CD4-positive, alpha-beta T cell (primary cell): ENCODE data around the gene ELMO1. TPM values are rescaled to one million over a fixed set of nuclear protein-coding genes. Genes with fewer than 3 reads are reported as not detected.

ENCODE experiments used
- ATAC-seq: fragments of 200-7000 bp; cut with Tn5 transposase; one replicate; pipeline ENCODE4 v1.10.0; 2022; ENCODE audit warnings: mild to moderate bottlenecking; ENCODE audit not compliant: poor library complexity
- CTCF ChIA-PET: fragments of 350-600 bp; sonication (Branson Sonifier 250); formaldehyde crosslinking; loops from one replicate; lab custom pipeline; 2021; ENCODE audit warnings: antibody characterized with exemption, inconsistent platforms; lab: Charles Lee
- POLR2A ChIA-PET: fragments of 350-600 bp; sonication (Branson Sonifier 250); formaldehyde crosslinking; loops from one replicate; lab custom pipeline; 2021; ENCODE audit warnings: antibody characterized with exemption, inconsistent platforms; lab: Charles Lee
- DNase-seq, 14 experiments: peaks; one replicate each; pipeline ENCODE4 v3.0.0-alpha.2; 2013 to 2020; ENCODE audit warnings: mixed read lengths in 2 of 14
- H3K27ac ChIP-seq, 2 donors: one replicate each; pipeline versions ENCODE4 v1.5.1 to v1.7.0; 2013; ENCODE audit warnings: low read length in 2 of 2, low read depth in 1 of 2, mild to moderate bottlenecking in 1 of 2
- H3K27me3 ChIP-seq, 2 experiments: 1 replicate in 1 of 2; 2 replicates in 1 of 2; pipeline versions ENCODE4 v1.6.1 to v1.7.0; 2013; ENCODE audit warnings: low read length in 2 of 2, control low read depth in 1 of 2, mild to moderate bottlenecking in 1 of 2, moderate library complexity in 1 of 2; ENCODE audit not compliant: insufficient read depth in 2 of 2, control insufficient read depth in 1 of 2
- H3K36me3 ChIP-seq: one replicate; pipeline ENCODE4 v1.6.1; 2013; ENCODE audit warnings: low read length, control low read depth; ENCODE audit not compliant: insufficient read depth
- H3K4me1 ChIP-seq: one replicate; pipeline ENCODE4 v1.6.1; 2013; ENCODE audit warnings: low read length, control low read depth; ENCODE audit not compliant: insufficient read depth
- H3K4me3 ChIP-seq: one replicate; pipeline ENCODE4 v1.5.1; 2013; ENCODE audit warnings: mild to moderate bottlenecking, low read length, moderate library complexity
- H3K9me3 ChIP-seq, 2 experiments: 1 replicate in 1 of 2; 2 replicates in 1 of 2; pipeline versions ENCODE4 v1.6.1 to v1.7.0; 2013; ENCODE audit warnings: low read length in 2 of 2, mild to moderate bottlenecking in 2 of 2, control low read depth in 1 of 2, moderate library complexity in 1 of 2; ENCODE audit not compliant: control insufficient read depth in 1 of 2, insufficient read depth in 1 of 2
- H3K27ac Mint-ChIP-seq: one replicate; pipeline ENCODE4 v1.8.0; 2020; ENCODE audit warnings: mixed read lengths
- H3K27me3 Mint-ChIP-seq: one replicate; pipeline ENCODE4 v1.8.0; 2021; ENCODE audit warnings: mixed read lengths
- H3K36me3 Mint-ChIP-seq: one replicate; pipeline ENCODE4 v1.8.0; 2021; ENCODE audit warnings: low read depth, mixed read lengths
- H3K4me1 Mint-ChIP-seq: one replicate; pipeline ENCODE4 v1.8.0; 2021; ENCODE audit warnings: low read depth, mixed read lengths
- H3K4me3 Mint-ChIP-seq: one replicate; pipeline ENCODE4 v1.8.0; 2020; ENCODE audit warnings: mild to moderate bottlenecking, mixed read lengths
- H3K9me3 Mint-ChIP-seq: one replicate; pipeline ENCODE4 v1.8.0; 2020; ENCODE audit warnings: mixed read lengths
- intact Hi-C, 2 experiments: fragments of 100-400 bp; cut with DNase I in 1 of 2; cut with micrococcal nuclease in 1 of 2; formaldehyde crosslinking; loops; one replicate each; pipeline versions ENCODE4 v1.15.1 to v1.9.0; 2023 to 2025; cut with DNase I, micrococcal nuclease
- total RNA-seq, 174 experiments: library from RNA in 2 of 174; stranded (reverse) in 2 of 174; gene quantifications; one replicate each; pipeline ENCODE4 v1.2.3 and lab custom pipeline; 2021 to 2026
- TF ChIP-seq, protein P1 (sequence below): fragments of 200-600 bp; IDR thresholded peaks from one replicate; pipeline ENCODE4 v1.8.0; 2022; ENCODE audit warnings: antibody characterized with exemption, mild to moderate bottlenecking

The ELMO1 gene
- total RNA-seq, 2 experiments from 2014 or later: 117 to 120 TPM

DNA sequence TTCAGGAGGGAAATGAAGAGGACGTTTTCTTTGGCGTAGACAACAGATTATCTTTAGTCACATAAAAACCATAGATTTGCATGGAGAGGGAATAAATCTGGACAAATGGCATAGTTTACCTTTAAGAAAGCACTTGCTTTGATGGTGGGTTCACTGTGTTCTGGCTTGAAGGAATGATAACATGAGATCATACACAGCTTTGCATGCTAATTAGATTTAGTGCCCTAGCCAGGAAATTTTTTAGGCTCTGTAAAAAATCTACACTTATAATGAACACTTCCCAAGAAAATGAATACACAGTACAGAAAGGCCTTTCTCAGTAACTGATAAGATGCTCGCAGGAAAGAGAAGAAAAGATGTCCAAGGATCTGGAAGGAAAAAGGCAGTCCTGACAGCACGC lies 506.1 kb downstream of the ELMO1 start:
- Histone ChIP-seq H3K27me3 (no peaks in the 10 kb centered on the region), H3K36me3 (peaks cover 5% of the 10 kb centered on the region), H3K4me1 (peaks cover 15% of the 10 kb centered on the region), H3K9me3 (peaks cover 24 to 78% of the 10 kb centered on the region in 2 experiments), H3K4me3 (no peak overlapping the region), H3K27ac (no peak overlapping the region)
- H3K27me3 Mint-ChIP-seq: no peaks in the 10 kb centered on the region
- CTCF ChIA-PET: no interaction called here
- peaks cover 100% of the 10 kb centered on the region for H3K36me3 Mint-ChIP-seq
- H3K27ac Mint-ChIP-seq: no peak overlapping the region
- H3K9me3 Mint-ChIP-seq: peaks cover 24% of the 10 kb centered on the region
- POLR2A ChIA-PET: no interaction called here
- H3K4me3 Mint-ChIP-seq: no peak overlapping the region
- H3K4me1 Mint-ChIP-seq: peaks cover 79% of the 10 kb centered on the region
- ATAC-seq (no peak), DNase-seq (no peak)
- TF ChIP-seq, protein P1, sequence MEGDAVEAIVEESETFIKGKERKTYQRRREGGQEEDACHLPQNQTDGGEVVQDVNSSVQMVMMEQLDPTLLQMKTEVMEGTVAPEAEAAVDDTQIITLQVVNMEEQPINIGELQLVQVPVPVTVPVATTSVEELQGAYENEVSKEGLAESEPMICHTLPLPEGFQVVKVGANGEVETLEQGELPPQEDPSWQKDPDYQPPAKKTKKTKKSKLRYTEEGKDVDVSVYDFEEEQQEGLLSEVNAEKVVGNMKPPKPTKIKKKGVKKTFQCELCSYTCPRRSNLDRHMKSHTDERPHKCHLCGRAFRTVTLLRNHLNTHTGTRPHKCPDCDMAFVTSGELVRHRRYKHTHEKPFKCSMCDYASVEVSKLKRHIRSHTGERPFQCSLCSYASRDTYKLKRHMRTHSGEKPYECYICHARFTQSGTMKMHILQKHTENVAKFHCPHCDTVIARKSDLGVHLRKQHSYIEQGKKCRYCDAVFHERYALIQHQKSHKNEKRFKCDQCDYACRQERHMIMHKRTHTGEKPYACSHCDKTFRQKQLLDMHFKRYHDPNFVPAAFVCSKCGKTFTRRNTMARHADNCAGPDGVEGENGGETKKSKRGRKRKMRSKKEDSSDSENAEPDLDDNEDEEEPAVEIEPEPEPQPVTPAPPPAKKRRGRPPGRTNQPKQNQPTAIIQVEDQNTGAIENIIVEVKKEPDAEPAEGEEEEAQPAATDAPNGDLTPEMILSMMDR: no peak
- intact Hi-C loops: no loop called here

DNA sequence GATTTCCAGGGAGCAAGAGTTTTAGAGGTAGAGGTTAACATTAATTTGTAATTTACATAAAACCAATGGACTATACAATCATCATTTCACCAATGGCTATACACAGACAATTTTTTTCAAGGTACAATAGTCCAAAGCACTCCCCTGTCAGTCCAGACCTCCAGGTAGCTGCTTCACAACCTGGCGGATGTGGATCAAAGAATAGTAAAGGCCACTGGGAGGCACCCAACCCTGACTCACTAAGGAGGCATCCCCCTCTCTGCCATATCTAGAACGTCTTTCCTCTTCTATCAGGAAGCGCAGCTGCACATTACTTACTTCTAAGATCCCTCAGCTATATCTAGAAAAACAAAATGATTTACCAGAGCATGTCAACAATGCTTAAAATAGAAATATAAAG lies 506.6 kb downstream of the ELMO1 start:
- Mint-ChIP-seq H3K36me3 (peaks cover 100% of the 10 kb centered on the region), H3K27ac (no peak overlapping the region), H3K4me1 (peaks cover 84% of the 10 kb centered on the region), H3K27me3 (no peaks in the 10 kb centered on the region), H3K4me3 (no peak overlapping the region), H3K9me3 (peaks cover 20% of the 10 kb centered on the region)
- ATAC-seq: no peak
- ChIA-PET POLR2A (no interaction called here), CTCF (no interaction called here)
- Histone ChIP-seq H3K4me1 (peaks cover 18% of the 10 kb centered on the region), H3K27ac (no peak overlapping the region), H3K27me3 (no peaks in the 10 kb centered on the region), H3K36me3 (peaks cover 9% of the 10 kb centered on the region), H3K4me3 (no peak overlapping the region), H3K9me3 (peaks cover 29 to 83% of the 10 kb centered on the region in 2 experiments)
- DNase-seq: no peak
- TF ChIP-seq, protein P1: no peak
- intact Hi-C loops: no loop called here

DNA sequence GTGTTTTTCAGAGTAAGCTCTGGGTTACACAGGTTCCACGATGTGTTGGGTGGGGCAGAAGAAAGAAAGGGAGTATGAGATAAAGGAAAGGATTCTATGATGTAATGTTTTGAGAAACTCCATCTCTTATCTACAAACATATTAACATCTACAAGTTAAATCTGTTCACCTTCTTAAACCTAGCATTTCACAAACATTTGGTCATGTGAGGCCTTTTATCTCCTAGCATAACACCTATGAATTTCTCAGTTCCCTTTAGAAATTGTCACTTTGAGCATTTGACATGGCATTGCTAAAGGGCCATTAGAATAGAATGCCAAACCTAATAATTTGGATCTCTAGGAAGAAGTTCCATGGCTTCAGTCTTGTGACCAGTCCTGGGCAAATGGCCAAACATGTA lies 507.3 kb downstream of the ELMO1 start:
- H3K27ac ChIP-seq: no peak overlapping the region
- H3K36me3 ChIP-seq: peaks cover 9% of the 10 kb centered on the region
- Mint-ChIP-seq H3K27me3 (no peaks in the 10 kb centered on the region), H3K9me3 (peaks cover 17% of the 10 kb centered on the region), H3K36me3 (peaks cover 100% of the 10 kb centered on the region), H3K27ac (no peak overlapping the region), H3K4me3 (no peak overlapping the region), H3K4me1 (peaks cover 85% of the 10 kb centered on the region)
- CTCF ChIA-PET: no interaction called here
- peaks cover 18% of the 10 kb centered on the region for H3K4me1 ChIP-seq
- H3K9me3 ChIP-seq: peaks cover 30 to 90% of the 10 kb centered on the region in 2 experiments
- ATAC-seq (no peak), DNase-seq (no peak)
- TF ChIP-seq, protein P1: no peak
- POLR2A ChIA-PET: no interaction called here
- no peak overlapping the region for H3K4me3 ChIP-seq
- H3K27me3 ChIP-seq: no peaks in the 10 kb centered on the region
- intact Hi-C loops: no loop called here
